Subcutaneous adipose tissue (tissue), 4 donors: ENCODE data around the gene GARRE1. TPM values are rescaled to one million over a fixed set of nuclear protein-coding genes. Genes with fewer than 3 reads are reported as not detected.

Source experiments
- total RNA-seq, 4 donors: library from RNA; depleted of rRNA; stranded (reverse); fragments of >200 nt; gene quantifications; one replicate each; pipeline ENCODE4 v1.1.0, GENCODE V29; 2016
- TF ChIP-seq, protein P1 (sequence below): fragments of 450-650 bp; IDR thresholded peaks from one replicate; pipeline ENCODE4 v1.5.1; 2016; ENCODE audit warnings: low read depth, mild to moderate bottlenecking, control low read depth, antibody characterized with exemption, moderate library complexity

GARRE1 gene
- total RNA-seq, 4 donors from 2014 or later: 20.9 to 49.7 (median 36.0) TPM

- TF ChIP-seq, protein P1, sequence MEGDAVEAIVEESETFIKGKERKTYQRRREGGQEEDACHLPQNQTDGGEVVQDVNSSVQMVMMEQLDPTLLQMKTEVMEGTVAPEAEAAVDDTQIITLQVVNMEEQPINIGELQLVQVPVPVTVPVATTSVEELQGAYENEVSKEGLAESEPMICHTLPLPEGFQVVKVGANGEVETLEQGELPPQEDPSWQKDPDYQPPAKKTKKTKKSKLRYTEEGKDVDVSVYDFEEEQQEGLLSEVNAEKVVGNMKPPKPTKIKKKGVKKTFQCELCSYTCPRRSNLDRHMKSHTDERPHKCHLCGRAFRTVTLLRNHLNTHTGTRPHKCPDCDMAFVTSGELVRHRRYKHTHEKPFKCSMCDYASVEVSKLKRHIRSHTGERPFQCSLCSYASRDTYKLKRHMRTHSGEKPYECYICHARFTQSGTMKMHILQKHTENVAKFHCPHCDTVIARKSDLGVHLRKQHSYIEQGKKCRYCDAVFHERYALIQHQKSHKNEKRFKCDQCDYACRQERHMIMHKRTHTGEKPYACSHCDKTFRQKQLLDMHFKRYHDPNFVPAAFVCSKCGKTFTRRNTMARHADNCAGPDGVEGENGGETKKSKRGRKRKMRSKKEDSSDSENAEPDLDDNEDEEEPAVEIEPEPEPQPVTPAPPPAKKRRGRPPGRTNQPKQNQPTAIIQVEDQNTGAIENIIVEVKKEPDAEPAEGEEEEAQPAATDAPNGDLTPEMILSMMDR: no peak
Measured at GRCh38 chr19:34273121-34273520, 18.8 kb downstream of the GARRE1 start.

DNA sequence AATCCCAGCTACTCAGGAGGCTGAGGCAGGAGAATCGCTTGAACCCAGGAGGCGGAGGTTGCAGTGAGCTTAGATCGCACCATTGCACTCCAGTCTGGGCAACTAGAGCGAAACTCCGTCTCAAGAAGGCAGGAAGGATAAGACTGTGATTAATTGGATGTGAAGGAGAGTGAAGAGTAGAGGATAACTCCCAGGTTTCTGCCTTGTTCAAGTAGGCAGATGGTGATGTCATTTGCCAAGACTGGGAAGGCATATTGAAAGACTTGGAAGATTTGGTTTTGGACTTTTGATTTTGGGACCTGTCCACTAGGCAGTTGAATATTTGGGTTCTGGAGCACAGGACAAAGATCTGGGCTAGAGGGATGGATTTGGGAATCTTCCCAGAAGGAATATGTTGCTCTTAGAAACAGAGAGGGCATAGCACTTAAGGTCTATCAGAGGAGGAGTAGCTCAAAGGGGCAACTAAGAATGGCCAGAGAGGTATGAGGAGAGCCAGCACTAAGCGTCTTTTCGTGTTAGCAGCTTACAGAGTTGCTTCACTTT, 20.0 kb downstream of the GARRE1 start:
- TF ChIP-seq, protein P1: no peak

GRCh38 chr19:34274827-34275625, 20.7 kb downstream of the GARRE1 start:
- TF ChIP-seq, protein P1: no peak

- TF ChIP-seq, protein P1: no peak
Measured at GRCh38 chr19:34275705-34276104, 21.4 kb downstream of the GARRE1 start.

- TF ChIP-seq, protein P1: no peak
Measured at GRCh38 chr19:34276614-34277013, 22.3 kb downstream of the GARRE1 start.

GRCh38 chr19:34277244-34277643, 22.9 kb downstream of the GARRE1 start:
- TF ChIP-seq, protein P1: no peak

DNA sequence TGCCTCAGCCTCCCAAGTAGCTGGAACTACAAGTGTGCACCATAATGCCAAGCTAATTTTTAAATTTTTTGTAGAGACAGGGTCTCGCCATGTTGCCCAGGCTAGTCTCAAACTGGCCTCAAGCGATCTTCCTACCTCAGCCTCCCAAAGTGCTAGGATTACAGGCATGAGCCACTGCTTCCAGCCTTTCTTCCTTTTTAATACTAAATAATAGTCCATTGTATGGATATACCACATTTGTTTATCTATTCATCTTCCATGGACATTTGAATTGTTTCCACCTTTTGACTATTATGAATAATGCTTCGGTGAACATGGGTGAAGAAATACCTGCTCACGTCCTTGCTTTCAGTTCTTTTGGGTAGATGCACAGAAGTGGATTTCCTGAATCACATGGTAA, 24.4 kb downstream of the GARRE1 start:
- TF ChIP-seq, protein P1: no peak
